Astrocyte (in vitro differentiated cells and primary cell): ENCODE data around the gene THAP11. TPM values are rescaled to one million over a fixed set of nuclear protein-coding genes. Genes with fewer than 3 reads are reported as not detected.

ENCODE experiments used
- DNase-seq: peaks from one replicate; pipeline ENCODE4 v3.0.0-alpha.2; 2010; ENCODE audit warnings: low read depth
- FAIRE-seq: peaks from 2 replicates; lab custom pipeline; 2011; peaks lifted over from hg19 to GRCh38; lab: Jason Lieb, UNC
- H2AFZ ChIP-seq: 2 replicates; pipeline ENCODE4 v1.6.0; 2012; ENCODE audit warnings: low read depth, low read length, inconsistent platforms
- H3K27ac ChIP-seq: 2 replicates; pipeline ENCODE4 v1.5.1; 2011; ENCODE audit warnings: low read depth, low read length, inconsistent platforms
- H3K27me3 ChIP-seq: 2 replicates; pipeline ENCODE4 v1.6.0; 2011; ENCODE audit warnings: low read length, inconsistent platforms; ENCODE audit not compliant: insufficient read depth
- H3K36me3 ChIP-seq: 2 replicates; pipeline ENCODE4 v1.5.1; 2011; ENCODE audit warnings: low read length, inconsistent platforms; ENCODE audit not compliant: insufficient read depth
- H3K4me1 ChIP-seq: 2 replicates; pipeline ENCODE4 v1.5.1; 2011; ENCODE audit warnings: low read length, inconsistent platforms; ENCODE audit not compliant: insufficient read depth
- H3K4me2 ChIP-seq: 2 replicates; pipeline ENCODE4 v1.6.0; 2012; ENCODE audit warnings: low read length, inconsistent platforms
- H3K4me3 ChIP-seq: 2 replicates; pipeline ENCODE4 v1.5.1; 2011; ENCODE audit warnings: low read depth, mild to moderate bottlenecking, low read length, inconsistent platforms; ENCODE audit not compliant: insufficient read depth
- H3K79me2 ChIP-seq: 2 replicates; pipeline ENCODE4 v1.6.0; 2012; ENCODE audit warnings: mild to moderate bottlenecking, low read length, inconsistent platforms; ENCODE audit not compliant: insufficient read depth
- H3K9ac ChIP-seq: 2 replicates; pipeline ENCODE4 v1.6.0; 2012; ENCODE audit warnings: mild to moderate bottlenecking, low read length, inconsistent platforms
- H3K9me3 ChIP-seq: 2 replicates; pipeline ENCODE4 v1.5.1; 2012; ENCODE audit warnings: low read depth, mild to moderate bottlenecking, low read length, inconsistent platforms; ENCODE audit not compliant: insufficient read depth
- H4K20me1 ChIP-seq: 2 replicates; pipeline ENCODE4 v1.6.0; 2012; ENCODE audit warnings: low read length, inconsistent platforms; ENCODE audit not compliant: insufficient read depth
- H3K27ac Mint-ChIP-seq: one replicate; pipeline ENCODE4 v1.8.0; 2021; ENCODE audit warnings: mild to moderate bottlenecking, mixed read lengths; ENCODE audit not compliant: unreplicated experiment
- H3K27me3 Mint-ChIP-seq: one replicate; pipeline ENCODE4 v1.8.0; 2021; ENCODE audit warnings: low read depth, mixed read lengths; ENCODE audit not compliant: unreplicated experiment
- H3K36me3 Mint-ChIP-seq: one replicate; pipeline ENCODE4 v1.8.0; 2021; ENCODE audit warnings: low read depth, mixed read lengths; ENCODE audit not compliant: unreplicated experiment
- H3K4me1 Mint-ChIP-seq: one replicate; pipeline ENCODE4 v1.8.0; 2021; ENCODE audit warnings: low read depth, mixed read lengths; ENCODE audit not compliant: unreplicated experiment
- H3K4me3 Mint-ChIP-seq: one replicate; pipeline ENCODE4 v1.8.0; 2021; ENCODE audit warnings: mild to moderate bottlenecking, moderate library complexity, mixed read lengths; ENCODE audit not compliant: unreplicated experiment
- H3K9me3 Mint-ChIP-seq: one replicate; pipeline ENCODE4 v1.8.0; 2021; ENCODE audit warnings: mild to moderate bottlenecking, mixed read lengths; ENCODE audit not compliant: unreplicated experiment
- CTCF ChIP-seq: IDR thresholded peaks from 2 replicates; pipeline ENCODE4 v1.5.1; 2011; ENCODE audit warnings: low read depth, mild to moderate bottlenecking, inconsistent platforms, low read length, moderate library complexity; ENCODE audit not compliant: insufficient read depth
- EZH2 ChIP-seq: IDR thresholded peaks from 2 replicates; pipeline ENCODE4 v1.6.1; 2012; ENCODE audit warnings: mild to moderate bottlenecking, low read length, inconsistent platforms; ENCODE audit not compliant: insufficient read depth
- total RNA-seq: library from RNA; stranded (reverse); gene quantifications from 2 replicates; pipeline ENCODE4 v1.2.1, GENCODE V29; 2021

The THAP11 gene
- total RNA-seq, 1 donor from 2014 or later = 16.5 TPM

- TF ChIP-seq CTCF (no peak), EZH2 (no peak)
- Histone ChIP-seq H3K4me2 (peak within 1 kb of the TSS; percentile 96), H3K27me3 (no peaks in the 10 kb centered on the region), H3K79me2 (peaks cover 97% of the 10 kb centered on the region), H3K4me3 (peak within 1 kb of the TSS; percentile 90), H3K36me3 (peaks cover 3% of the 10 kb centered on the region), H3K9me3 (no peaks in the 10 kb centered on the region), H3K4me1 (peaks cover 40% of the 10 kb centered on the region), H3K9ac (peak within 1 kb of the TSS; percentile 99), H4K20me1 (peaks cover 55% of the 10 kb centered on the region), H3K27ac (peak within 1 kb of the TSS; percentile 92), H2AFZ (peak within 1 kb of the TSS; percentile 97)
- DNase-seq (peak; percentile 81), FAIRE-seq (no peak)
- Mint-ChIP-seq H3K27me3 (no peaks in the 10 kb centered on the region), H3K4me3 (peak within 1 kb of the TSS; percentile 92), H3K9me3 (no peaks in the 10 kb centered on the region), H3K36me3 (peaks cover 6% of the 10 kb centered on the region), H3K27ac (peak within 1 kb of the TSS; percentile 83), H3K4me1 (peaks cover 25% of the 10 kb centered on the region)
These were observed 5.1 kb downstream of the THAP11 start, which contains the start of gene CENPT for GRCh38 chr16:67847064-67847861. Gene CENPT, minus strand, starts transcription at chr16:67847693. Its CDS starts 13,834 bp downstream, at chr16:67833859.

DNA sequence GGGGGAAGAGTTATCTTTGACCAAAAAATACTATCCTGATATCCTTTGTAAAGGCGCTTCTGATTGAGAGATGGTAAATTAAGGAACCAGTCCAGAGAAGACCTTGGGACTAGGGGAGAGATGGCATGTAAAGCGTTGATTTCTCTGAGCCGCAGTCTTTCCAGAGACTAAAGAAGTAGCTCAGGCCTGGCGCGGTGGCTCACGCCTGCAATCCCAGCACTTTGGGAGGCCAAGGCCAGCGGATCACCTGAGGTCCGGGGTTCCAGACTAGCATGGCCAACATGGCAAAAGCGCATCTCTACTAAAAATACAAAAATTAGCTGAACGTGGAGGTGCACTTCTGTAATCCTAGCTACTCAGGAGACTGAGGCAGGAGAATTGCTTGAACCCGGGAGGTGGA is 6.0 kb downstream of the THAP11 start:
- Mint-ChIP-seq H3K9me3 (no peaks in the 10 kb centered on the region), H3K4me1 (peaks cover 25% of the 10 kb centered on the region), H3K4me3 (peak overlapping the region; percentile 92), H3K27ac (peak overlapping the region; percentile 83), H3K27me3 (no peaks in the 10 kb centered on the region), H3K36me3 (peaks cover 6% of the 10 kb centered on the region)
- peaks cover 3% of the 10 kb centered on the region for H3K36me3 ChIP-seq
- peak overlapping the region; percentile 92 for H3K27ac ChIP-seq
- H3K27me3 ChIP-seq = no peaks in the 10 kb centered on the region
- H2AFZ ChIP-seq = no peak overlapping the region
- FAIRE-seq = no peak
- H4K20me1 ChIP-seq = peaks cover 56% of the 10 kb centered on the region
- peaks cover 98% of the 10 kb centered on the region for H3K79me2 ChIP-seq
- no peak for DNase-seq
- peak overlapping the region; percentile 90 for H3K4me3 ChIP-seq
- H3K4me2 ChIP-seq = peak overlapping the region; percentile 96
- no peak for TF ChIP-seq EZH2
- no peak for TF ChIP-seq CTCF
- peaks cover 38% of the 10 kb centered on the region for H3K4me1 ChIP-seq
- H3K9me3 ChIP-seq = no peaks in the 10 kb centered on the region
- H3K9ac ChIP-seq = peak overlapping the region; percentile 99

DNA sequence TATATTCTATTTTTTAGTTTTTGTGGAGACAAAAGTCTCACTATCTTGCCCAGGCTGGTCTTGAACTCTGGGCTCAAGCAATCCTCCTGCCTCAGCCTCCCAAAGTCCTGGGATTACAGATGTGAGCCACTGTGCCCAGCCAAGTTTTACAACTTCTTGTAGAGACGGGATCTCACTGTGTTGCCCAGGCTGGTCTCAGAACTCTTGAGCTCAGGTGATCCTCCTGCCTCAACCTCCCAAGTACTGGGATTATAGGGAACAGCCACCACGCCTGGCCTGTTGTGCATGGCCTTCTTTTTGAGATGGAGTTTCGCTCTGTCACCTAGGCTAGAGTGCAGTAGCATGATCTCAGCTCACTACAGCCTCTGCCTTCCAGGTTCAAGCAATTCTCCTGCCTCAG is 11.6 kb downstream of the THAP11 start:
- TF ChIP-seq CTCF (no peak), EZH2 (no peak)
- Mint-ChIP-seq H3K36me3 (peaks cover 13% of the 10 kb centered on the region), H3K4me1 (peaks cover 29% of the 10 kb centered on the region), H3K9me3 (no peaks in the 10 kb centered on the region), H3K27ac (no peak overlapping the region), H3K4me3 (no peak overlapping the region), H3K27me3 (no peaks in the 10 kb centered on the region)
- Histone ChIP-seq H3K9ac (no peak overlapping the region), H3K4me2 (no peak overlapping the region), H3K79me2 (peaks cover 99% of the 10 kb centered on the region), H3K4me3 (no peak overlapping the region), H3K27me3 (no peaks in the 10 kb centered on the region), H4K20me1 (peaks cover 84% of the 10 kb centered on the region), H3K27ac (no peak overlapping the region), H3K4me1 (peaks cover 21% of the 10 kb centered on the region), H3K9me3 (no peaks in the 10 kb centered on the region), H2AFZ (no peak overlapping the region), H3K36me3 (peaks cover 2% of the 10 kb centered on the region)
- DNase-seq = no peak
- no peak for FAIRE-seq
